Fibroblast of mammary gland (primary cell): ENCODE data around the gene PCDHGA8.

ENCODE experiments used
- DNase-seq: peaks from one replicate; pipeline ENCODE4 v3.0.0-alpha.2; 2010; ENCODE audit warnings: low read depth
- H3K4me3 ChIP-seq: 2 replicates; pipeline ENCODE4 v1.5.1; 2011; ENCODE audit warnings: low read depth, mild to moderate bottlenecking, low read length, moderate library complexity; ENCODE audit not compliant: control insufficient read depth
- TF ChIP-seq, protein P1 (sequence below): conservative IDR thresholded peaks from 2 replicates; pipeline ENCODE4 v1.5.1; 2011; ENCODE audit warnings: low read depth, low read length, inconsistent platforms; ENCODE audit not compliant: control insufficient read depth, insufficient read depth

Gene PCDHGA8

DNA sequence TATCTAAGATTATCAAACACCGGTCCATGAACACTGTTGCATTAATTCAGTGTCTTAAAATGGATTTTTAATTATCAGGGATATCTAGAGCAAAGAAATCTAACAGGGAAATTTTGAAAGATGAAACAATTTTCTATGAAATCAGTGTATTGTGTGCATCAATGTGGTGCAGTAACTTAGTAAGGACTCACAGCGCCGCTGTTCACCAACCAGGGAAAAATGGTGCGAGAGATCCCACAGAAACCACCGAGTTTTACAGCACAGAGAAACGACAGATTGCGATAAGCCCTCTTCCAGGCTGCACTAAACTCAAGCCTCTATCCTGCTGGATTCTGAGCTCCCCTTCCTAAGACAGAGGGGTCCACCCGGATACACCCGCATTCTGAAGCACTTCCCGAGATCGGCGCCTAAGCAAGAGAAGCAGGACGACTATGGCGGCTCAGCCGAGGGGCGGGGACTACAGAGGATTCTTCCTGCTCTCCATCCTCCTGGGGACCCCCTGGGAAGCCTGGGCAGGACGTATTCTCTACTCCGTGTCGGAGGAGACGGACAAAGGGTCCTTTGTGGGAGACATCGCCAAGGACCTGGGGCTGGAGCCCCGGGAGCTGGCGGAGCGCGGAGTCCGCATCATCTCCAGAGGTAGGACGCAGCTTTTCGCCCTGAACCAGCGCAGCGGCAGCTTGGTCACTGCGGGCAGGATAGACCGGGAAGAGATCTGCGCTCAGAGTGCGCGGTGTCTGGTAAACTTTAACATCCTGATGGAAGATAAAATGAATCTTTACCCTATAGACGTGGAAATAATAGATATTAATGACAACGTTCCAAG lies 9.8 kb upstream of the PCDHGA8 start, which contains the start of gene PCDHGA7:
Gene PCDHGA7, plus strand, starts transcription at position 274 of the 826 bp plus-strand sequence. Its CDS starts 158 bp downstream, at position 432.
- H3K4me3 ChIP-seq: peak within 1 kb of the TSS; percentile 57
- DNase-seq: peak; percentile 54
- TF ChIP-seq, protein P1, sequence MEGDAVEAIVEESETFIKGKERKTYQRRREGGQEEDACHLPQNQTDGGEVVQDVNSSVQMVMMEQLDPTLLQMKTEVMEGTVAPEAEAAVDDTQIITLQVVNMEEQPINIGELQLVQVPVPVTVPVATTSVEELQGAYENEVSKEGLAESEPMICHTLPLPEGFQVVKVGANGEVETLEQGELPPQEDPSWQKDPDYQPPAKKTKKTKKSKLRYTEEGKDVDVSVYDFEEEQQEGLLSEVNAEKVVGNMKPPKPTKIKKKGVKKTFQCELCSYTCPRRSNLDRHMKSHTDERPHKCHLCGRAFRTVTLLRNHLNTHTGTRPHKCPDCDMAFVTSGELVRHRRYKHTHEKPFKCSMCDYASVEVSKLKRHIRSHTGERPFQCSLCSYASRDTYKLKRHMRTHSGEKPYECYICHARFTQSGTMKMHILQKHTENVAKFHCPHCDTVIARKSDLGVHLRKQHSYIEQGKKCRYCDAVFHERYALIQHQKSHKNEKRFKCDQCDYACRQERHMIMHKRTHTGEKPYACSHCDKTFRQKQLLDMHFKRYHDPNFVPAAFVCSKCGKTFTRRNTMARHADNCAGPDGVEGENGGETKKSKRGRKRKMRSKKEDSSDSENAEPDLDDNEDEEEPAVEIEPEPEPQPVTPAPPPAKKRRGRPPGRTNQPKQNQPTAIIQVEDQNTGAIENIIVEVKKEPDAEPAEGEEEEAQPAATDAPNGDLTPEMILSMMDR: peak; percentile 60

DNA sequence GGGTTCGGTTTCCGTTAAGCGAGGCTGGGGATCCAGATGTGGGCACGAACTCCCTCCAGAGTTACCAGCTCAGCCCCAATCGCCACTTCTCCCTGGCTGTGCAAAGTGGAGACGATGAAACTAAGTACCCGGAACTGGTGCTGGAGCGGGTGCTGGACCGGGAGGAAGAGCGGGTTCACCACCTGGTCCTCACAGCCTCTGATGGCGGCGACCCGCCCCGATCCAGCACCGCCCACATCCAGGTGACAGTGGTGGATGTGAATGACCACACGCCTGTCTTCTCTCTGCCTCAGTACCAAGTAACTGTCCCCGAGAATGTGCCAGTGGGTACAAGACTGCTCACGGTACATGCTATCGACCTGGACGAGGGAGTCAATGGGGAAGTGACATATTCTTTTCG lies 9.1 kb upstream of the PCDHGA8 start:
- DNase-seq: no peak
- H3K4me3 ChIP-seq: peak overlapping the region; percentile 57
- TF ChIP-seq, protein P1: no peak

DNA sequence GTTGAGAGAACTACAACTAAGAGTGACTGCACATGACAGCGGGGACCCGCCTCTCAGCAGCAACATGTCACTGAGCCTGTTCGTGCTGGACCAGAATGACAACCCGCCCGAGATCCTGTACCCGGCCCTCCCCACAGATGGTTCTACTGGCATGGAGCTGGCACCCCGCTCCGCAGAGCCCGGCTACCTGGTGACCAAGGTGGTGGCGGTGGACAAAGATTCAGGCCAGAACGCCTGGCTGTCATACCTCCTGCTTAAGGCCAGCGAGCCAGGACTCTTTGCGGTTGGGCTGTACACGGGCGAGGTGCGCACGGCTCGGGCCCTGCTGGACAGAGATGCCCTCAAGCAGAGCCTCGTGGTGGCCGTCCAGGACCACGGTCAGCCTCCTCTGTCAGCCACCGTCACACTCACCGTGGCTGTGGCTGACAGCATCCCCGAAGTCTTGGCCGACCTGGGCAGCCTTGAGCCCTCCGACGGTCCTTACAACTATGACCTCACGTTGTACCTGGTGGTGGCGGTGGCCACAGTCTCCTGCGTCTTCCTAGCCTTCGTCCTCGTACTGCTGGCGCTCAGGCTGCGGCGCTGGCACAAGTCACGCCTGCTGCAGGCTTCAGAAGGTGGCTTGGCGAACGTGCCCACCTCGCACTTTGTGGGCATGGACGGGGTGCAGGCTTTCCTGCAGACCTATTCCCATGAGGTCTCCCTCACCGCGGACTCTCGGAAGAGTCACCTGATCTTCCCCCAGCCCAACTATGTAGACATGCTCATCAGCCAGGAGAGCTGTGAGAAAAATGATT lies 7.8 kb upstream of the PCDHGA8 start:
- TF ChIP-seq, protein P1: no peak
- no peak overlapping the region for H3K4me3 ChIP-seq

DNA sequence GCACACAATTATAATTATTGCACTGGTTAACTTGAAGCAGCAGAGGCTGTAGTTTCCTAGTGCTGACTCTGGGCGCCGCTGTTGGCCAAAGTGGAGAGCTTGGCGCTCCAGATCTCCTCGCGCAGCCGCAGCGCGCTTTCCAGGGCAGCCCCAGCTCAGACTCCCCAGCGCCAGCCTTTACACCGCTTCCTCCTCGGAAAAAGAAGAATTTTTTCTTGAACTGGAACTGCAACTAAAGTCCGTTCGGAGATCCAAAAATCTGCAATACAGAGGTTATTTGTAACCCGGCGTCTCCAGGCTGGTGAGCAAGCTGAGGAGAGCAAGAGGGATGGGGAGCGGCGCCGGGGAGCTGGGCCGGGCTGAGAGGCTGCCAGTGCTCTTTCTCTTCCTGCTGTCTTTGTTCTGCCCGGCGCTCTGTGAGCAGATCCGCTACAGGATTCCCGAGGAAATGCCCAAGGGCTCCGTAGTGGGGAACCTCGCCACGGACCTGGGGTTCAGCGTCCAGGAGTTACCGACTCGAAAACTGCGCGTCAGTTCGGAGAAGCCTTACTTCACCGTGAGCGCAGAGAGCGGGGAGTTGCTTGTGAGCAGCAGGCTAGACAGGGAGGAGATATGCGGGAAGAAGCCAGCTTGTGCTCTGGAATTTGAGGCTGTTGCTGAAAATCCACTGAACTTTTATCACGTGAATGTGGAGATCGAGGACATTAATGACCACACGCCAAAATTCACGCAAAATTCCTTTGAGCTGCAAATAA lies 4.7 kb upstream of the PCDHGA8 start, which contains the start of gene PCDHGB4:
Gene PCDHGB4, plus strand, starts transcription at position 142 of the 755 bp plus-strand sequence. Its CDS starts 187 bp downstream, at position 329.
- TF ChIP-seq, protein P1: peak; percentile 55
- H3K4me3 ChIP-seq: peak within 1 kb of the TSS; percentile 44
- peak; percentile 55 for DNase-seq

More for the DNA sequence above, 7.8 kb upstream of the PCDHGA8 start:
- no peak for DNase-seq

DNA sequence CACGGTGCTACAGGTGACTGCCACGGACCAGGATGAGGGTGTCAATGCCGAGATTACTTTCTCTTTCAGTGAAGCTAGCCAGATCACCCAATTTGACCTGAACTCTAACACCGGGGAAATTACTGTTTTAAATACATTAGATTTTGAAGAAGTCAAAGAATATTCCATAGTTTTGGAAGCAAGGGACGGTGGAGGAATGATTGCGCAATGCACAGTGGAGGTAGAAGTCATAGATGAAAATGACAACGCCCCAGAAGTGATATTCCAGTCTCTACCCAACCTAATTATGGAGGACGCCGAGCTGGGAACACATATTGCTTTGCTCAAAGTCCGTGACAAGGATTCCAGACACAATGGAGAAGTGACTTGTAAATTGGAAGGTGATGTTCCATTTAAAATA lies 3.8 kb upstream of the PCDHGA8 start:
- TF ChIP-seq, protein P1: no peak
- no peak for DNase-seq
- H3K4me3 ChIP-seq: no peak overlapping the region
